NCI-H146 treated with DMSO at 0.1 percent for 48 hours (cell line): ENCODE results near the gene OBP2B.
"Not testable (repeated sequence)": the region's sequence is repeated elsewhere in the genome, so short reads cannot be mapped to it uniquely, and the experiment has no call there.

Experiments
- DNase-seq: peaks from one replicate; lab custom pipeline; 2025; ENCODE audit not compliant: unreplicated experiment; lab: John Stamatoyannopoulos, UW

Gene OBP2B

DNA sequence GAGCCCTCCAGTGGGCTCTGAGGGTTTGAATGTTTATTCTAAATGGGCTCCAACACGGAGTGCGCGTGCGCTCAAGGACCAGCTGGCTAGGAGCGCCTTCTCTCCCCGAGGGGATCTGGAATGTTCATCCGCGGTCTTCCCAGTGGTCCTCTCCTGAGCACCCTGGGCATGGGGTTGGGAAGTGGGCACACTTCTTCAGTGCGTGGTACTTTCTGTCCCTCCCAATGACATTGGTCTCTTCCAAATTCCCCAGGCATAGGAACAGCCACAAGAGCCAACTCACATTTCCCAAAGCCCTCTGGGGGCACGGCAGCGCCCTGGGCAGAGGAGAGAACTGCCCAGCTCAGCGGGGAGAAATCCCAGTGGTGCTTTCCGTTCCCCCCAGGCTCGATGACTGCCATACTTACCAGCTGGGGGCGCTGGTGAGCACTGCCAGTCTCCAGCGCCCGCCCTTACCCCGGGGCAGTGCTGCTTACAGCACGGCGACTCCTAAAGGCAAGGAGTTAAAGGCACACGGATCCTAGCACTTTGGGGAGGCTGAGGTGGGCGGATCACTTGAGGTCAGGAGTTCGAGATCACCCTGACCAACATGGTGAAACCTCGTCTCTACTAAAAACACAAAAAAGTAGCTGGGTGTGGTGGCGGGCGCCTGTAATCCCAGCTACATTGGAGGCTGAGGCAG is 29.9 kb upstream of the OBP2B start:
- no peak for DNase-seq

DNA sequence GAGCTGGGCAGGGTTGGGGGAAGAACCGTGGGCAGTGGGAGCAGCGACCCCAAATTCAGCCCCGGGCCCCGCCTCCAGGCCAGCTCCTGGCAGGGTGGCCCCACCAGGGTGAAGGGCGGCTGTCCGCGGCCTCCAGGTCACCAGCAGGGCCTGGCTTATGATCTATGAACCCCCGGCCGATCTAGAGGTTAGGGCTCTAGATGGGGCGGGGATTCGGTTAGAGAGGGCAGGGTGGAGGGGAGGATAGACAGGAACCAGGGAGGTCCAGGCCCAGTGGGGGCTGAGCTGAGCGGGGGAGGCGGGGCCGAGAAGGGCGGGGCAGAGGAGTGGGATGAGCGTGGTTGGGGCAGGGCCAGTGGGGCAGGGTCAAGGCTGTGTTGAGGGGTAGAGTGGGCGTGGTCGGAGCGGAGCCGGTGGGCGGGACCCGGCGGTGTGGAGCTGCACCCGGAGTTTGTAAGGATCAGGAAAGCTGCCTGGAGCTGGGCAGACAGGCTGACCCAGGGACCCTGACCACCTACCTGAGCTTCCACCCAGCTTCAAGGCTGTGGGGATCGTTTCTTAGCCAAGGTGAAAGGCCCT is 29.3 kb upstream of the OBP2B start:
- no peak for DNase-seq

GRCh38 chr9:133237035-133237731 is 28.1 kb upstream of the OBP2B start:
- no peak for DNase-seq

DNA sequence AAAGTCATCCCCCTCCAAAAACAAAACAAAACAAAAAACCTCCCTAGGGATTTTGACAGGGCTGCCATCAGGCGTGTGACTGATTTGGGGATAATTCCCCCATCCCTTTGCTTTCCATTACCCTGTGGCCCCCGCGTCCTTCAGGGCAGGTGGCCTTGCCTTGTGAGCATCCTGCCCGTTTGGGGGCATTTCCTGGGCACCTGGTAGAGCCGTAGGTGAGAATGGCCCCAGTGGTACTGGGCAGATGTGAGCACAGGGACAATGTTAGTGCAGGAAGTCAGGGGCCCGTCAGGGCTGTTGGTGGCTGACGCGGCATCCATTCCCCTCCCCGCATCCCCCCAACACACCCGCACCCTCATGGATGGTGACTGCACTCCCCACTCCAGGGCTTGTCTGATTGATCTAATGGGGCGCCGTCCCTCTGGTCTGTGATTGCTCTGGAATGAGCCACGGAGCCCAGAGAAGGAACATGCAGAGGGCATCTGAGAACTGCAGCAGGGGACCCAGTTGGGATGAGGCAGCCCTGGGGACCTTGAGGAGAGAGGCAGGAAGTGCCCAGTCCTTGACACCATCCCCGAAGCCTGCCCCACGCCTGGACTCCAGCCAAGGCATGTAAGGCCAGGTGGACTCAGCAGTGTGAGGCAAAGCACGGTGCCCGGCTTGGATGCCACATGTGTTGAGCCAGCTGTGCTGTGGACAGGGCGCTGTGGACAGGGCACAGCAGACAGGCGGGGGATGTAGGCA is 27.4 kb upstream of the OBP2B start:
- not testable (repeated sequence) for DNase-seq

GRCh38 chr9:133235549-133236222 is 26.6 kb upstream of the OBP2B start:
- no peak for DNase-seq

DNA sequence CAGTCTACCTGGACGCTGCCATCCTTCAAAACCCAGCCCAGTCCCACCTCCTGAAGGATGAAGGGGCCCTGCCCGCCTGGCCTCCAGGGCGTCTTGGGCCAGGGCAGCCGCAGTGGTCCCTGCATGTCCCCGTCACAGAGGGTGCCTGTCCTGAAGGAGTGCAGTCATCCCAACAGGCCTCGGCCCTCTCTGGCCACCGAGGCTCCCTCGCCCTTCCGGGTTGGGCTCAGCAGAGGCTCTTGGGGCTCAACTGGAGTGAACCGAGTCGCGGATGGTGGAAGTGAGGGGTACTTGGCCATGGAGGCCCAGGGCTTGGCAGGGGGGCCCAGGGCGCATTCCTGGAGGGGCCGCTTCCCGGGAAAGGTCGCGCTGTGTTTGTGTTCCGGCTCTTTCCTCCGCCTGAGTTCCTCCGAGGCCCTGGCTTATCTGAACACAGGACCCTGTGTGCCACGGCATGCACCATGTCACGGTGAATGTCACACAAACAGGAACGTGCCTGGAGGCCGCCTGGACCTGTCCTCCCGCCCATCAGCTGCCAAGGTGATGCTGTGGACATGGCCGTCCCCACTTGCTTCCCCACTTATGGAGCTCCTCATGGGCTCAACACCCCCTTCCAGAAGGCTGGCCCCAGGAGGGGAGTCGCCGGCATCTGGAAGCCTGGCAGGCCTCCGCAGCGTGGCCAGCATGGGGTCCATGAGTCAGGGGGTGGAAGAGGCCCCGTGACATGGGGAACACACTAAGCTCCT is 25.7 kb upstream of the OBP2B start:
- no peak for DNase-seq

GRCh38 chr9:133233681-133234432 is 24.8 kb upstream of the OBP2B start:
- no peak for DNase-seq

- not testable (repeated sequence) for DNase-seq
These were observed 23.0 kb upstream of the OBP2B start for GRCh38 chr9:133231934-133232568.

- DNase-seq: not testable (repeated sequence)
These were observed 21.5 kb upstream of the OBP2B start for GRCh38 chr9:133230514-133230913.

DNA sequence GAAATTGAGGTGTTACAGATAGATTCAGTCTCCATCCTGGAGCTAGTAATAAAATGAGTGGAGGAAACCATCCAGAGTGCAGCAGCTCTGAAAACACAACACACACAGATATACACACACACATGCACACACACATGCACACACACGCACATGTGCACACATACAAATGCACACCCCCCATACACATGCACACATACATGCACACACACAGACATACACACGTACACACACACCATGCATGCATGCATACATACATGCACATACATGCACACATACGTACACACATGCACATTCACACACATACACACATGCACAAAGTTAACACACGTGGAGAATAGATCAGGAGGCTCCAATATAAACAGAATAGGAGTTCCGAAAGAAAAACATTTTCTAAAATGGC is 21.0 kb upstream of the OBP2B start:
- DNase-seq: no peak

DNA sequence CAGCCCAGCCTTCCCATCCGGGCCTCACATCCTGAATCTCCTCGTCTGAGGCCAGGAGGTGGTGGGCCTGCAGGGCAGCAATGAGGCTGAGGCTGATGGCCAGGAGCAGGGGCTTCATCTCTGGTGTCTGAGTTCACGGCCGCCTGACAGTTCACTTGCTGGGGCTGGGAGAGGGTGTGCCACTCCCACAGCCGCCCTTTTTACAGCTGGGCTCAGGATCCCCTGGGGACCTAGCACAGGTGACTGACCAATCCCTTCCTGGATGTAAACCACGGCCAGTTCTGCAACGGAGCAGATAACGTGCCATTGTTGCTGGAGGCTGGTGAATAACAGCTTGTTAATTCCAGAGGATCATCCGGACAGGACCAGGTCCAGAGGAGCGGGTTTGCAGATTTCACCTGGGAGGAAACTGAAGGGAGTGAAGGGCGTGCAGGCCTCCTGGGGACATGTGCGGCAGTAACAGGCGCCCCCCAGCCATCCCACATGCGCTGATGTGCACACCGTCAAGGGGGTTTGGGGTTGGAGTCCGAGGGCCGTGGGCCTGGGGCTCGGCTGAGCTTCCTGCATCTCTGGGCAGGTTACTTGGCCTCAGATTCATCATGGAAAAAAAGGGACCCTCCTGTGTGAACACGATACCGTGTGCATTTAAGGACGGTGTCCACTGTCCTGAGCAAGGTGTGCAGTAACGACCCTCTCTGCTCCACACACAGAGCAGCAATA is 19.6 kb upstream of the OBP2B start:
- DNase-seq: not testable (repeated sequence)

DNA sequence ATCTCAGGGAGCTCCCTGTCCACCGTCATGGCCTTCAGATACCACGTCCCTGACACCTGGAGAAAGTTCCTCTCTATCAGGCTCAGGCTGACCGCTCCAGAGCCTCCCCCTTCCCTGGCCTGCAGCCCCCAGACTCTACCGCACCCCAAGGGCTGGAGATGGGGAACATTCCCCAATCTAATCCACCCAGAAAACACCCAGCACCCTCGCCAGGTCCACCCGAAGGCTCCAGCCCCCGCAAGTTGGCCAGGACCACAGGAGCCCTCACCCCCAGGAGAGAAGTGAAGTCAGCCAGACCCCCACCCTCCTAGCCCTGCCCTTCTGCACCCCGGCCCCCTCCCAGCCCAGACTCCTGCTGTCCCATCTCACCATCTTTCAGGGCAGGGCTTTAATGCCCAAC is 18.9 kb upstream of the OBP2B start:
- not testable (repeated sequence) for DNase-seq

DNA sequence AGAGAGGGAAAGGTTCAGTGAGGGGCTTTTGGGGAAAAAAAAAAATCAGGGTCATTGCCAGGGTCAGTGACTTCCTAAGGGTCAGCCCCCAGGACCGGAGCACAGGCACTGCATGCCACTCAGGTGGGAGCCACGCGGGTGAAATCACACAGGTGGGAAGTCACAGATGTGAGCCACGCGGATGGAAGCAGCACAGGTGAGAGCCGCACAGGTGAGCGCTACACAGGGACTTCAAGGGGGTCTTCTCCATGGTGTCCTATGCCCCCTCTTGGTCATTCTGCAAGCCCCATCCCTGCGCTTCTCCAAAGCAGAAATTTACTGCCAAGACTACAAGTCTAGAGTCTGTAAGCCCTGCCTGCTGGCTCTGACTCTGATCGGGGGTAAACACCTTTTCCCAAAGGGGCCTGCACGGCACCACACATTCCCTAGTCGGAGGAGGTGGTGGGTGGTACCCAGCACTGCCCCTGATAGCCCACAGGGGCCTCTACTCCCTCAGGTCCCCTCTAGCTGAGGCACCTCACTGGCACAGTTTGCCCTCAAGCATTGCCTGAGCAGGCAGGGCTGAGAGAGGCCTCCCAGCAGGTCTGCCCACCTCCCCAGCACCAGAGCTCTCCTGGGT is 18.3 kb upstream of the OBP2B start:
- no peak for DNase-seq

GRCh38 chr9:133226219-133227171 is 17.4 kb upstream of the OBP2B start:
- DNase-seq: no peak

GRCh38 chr9:133225171-133226011 is 16.3 kb upstream of the OBP2B start:
- no peak for DNase-seq

DNA sequence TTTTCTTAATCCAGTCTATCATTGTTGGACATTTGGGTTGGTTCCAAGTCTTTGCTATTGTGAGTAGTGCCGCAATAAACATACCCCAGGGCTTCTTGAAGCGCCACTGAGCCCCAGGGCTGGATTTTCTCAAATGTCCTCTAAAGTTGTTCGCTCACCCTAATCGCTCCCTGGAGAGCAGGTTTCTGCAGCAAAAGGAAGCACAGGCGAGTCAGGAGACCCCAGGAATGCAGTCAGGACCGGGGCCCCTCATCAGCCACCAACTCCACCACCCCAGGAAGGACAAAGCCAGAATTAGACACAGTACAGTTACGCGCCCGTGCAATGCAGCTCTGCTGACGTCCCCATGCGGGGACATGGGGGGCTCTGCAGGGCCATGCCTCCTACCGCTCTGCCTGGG is 15.7 kb upstream of the OBP2B start:
- no peak for DNase-seq
